HepG2 (cell line): ENCODE data around the gene TAF11. TPM values are rescaled to one million over a fixed set of nuclear protein-coding genes. Genes with fewer than 3 reads are reported as not detected.
A peak's percentile ranks its signal among the peaks of the same experiment; 100 is the strongest.

Experiments used
- ATAC-seq: fragments of 200-7000 bp; cut with Tn5 transposase; 3 replicates; pipeline ENCODE4 v1.9.1; 2020; ENCODE audit warnings: mild to moderate bottlenecking, moderate library complexity
- BruUV-seq: library from RNA; stranded (reverse); fragments of 400-500 nt; replicated peaks from 2 replicates; lab custom pipeline; 2021; lab: Mats Ljungman, UMichigan
- CTCF ChIA-PET: fragments of 300-600 bp; formaldehyde crosslinking; extraction: SDS; loops from one replicate; lab custom pipeline; 2021; ENCODE audit warnings: low total read pairs, inconsistent platforms, low intra/inter-chr PET ratio; lab: Yijun Ruan, JAX
- POLR2A ChIA-PET: fragments of 350-600 bp; sonication (Branson Sonifier 250); formaldehyde crosslinking; loops from one replicate; lab custom pipeline; 2020; ENCODE audit warnings: antibody characterized with exemption, inconsistent platforms; lab: Yijun Ruan, JAX
- DNase-seq: peaks from one replicate; pipeline ENCODE4 v3.0.0-alpha.2; 2015; ENCODE audit warnings: low spot score
- FAIRE-seq: peaks from 3 replicates; lab custom pipeline; 2011; peaks lifted over from hg19 to GRCh38; lab: Jason Lieb, UNC
- H2AFZ ChIP-seq: one replicate; pipeline ENCODE4 v1.6.1; 2011; ENCODE audit warnings: low read length, inconsistent platforms
- H3K27ac ChIP-seq: fragments of 300-600 bp; 3 replicates; pipeline ENCODE4 v1.8.0; 2011; ENCODE audit warnings: mixed run types, mild to moderate bottlenecking, mixed read lengths, low read length, inconsistent platforms; ENCODE audit not compliant: insufficient read depth; ENCODE audit errors: extremely low read length
- H3K27me3 ChIP-seq, 2 experiments: fragments of 200-600 bp in 1 of 2; 2 replicates in 1 of 2; 3 replicates in 1 of 2; pipeline versions ENCODE4 v1.6.0 to v1.8.0; 2011; ENCODE audit warnings: low read length in 2 of 2, mild to moderate bottlenecking in 2 of 2, moderate library complexity in 2 of 2, inconsistent platforms in 1 of 2; ENCODE audit not compliant: insufficient read depth in 2 of 2, control insufficient read depth in 1 of 2
- H3K36me3 ChIP-seq, 2 experiments: fragments of 200-600 bp in 1 of 2; replicated peaks in 1 of 2; 2 replicates in 1 of 2; 3 replicates in 1 of 2; pipeline versions ENCODE4 v1.5.1 to v1.8.0; 2011; ENCODE audit warnings: low read length in 2 of 2, inconsistent platforms in 1 of 2; ENCODE audit not compliant: insufficient read depth in 2 of 2, control insufficient read depth in 1 of 2
- H3K4me1 ChIP-seq: 2 replicates; pipeline ENCODE4 v1.5.1; 2012; ENCODE audit warnings: low read length, inconsistent platforms; ENCODE audit not compliant: insufficient read depth
- H3K4me2 ChIP-seq: 2 replicates; pipeline ENCODE4 v1.6.0; 2011; ENCODE audit warnings: low read depth, low read length, inconsistent platforms
- H3K4me3 ChIP-seq, 3 experiments: fragments of 200-600 bp in 1 of 3; sonication (generic), shearing (Covaris generic) in 1 of 3; replicated peaks in 1 of 3; 2 replicates each; pipeline ENCODE4 v1.5.1; 2011 to 2016; ENCODE audit warnings: low read length in 3 of 3, inconsistent platforms in 2 of 3, low read depth in 2 of 3, mild to moderate bottlenecking in 2 of 3, control low read depth in 1 of 3, mixed read lengths in 1 of 3; ENCODE audit not compliant: insufficient read depth in 1 of 3
- H3K79me2 ChIP-seq: one replicate; pipeline ENCODE4 v1.6.1; 2011; ENCODE audit warnings: low read length, inconsistent platforms; ENCODE audit not compliant: insufficient read depth
- H3K9ac ChIP-seq: 2 replicates; pipeline ENCODE4 v1.6.0; 2011; ENCODE audit warnings: mild to moderate bottlenecking, low read depth, low read length, inconsistent platforms; ENCODE audit not compliant: insufficient read depth
- H3K9me3 ChIP-seq: 2 replicates; pipeline ENCODE4 v1.5.1; 2012; ENCODE audit warnings: mild to moderate bottlenecking, low read length
- H4K20me1 ChIP-seq: 2 replicates; pipeline ENCODE4 v1.6.0; 2011; ENCODE audit warnings: inconsistent platforms, mild to moderate bottlenecking, low read length, moderate library complexity; ENCODE audit not compliant: insufficient read depth
- CHD4 ChIP-seq: fragments of 200-600 bp; sonication (generic); IDR thresholded peaks from 2 replicates; pipeline ENCODE4 v1.7.0; 2017; ENCODE audit warnings: mild to moderate bottlenecking, low read length, borderline replicate concordance
- KDM5B ChIP-seq: sonication (generic); formaldehyde crosslinking; IDR thresholded peaks from 2 replicates; pipeline ENCODE4 v1.4.0; 2020; ENCODE audit warnings: missing genetic modification reagents, mild to moderate bottlenecking, borderline replicate concordance
- NFATC3 ChIP-seq: sonication (generic); formaldehyde crosslinking; IDR thresholded peaks from 2 replicates; pipeline ENCODE4 v1.5.1; 2020; ENCODE audit warnings: mild to moderate bottlenecking, missing genetic modification reagents
- STAG1 ChIP-seq: sonication (generic); formaldehyde crosslinking; IDR thresholded peaks from 2 replicates; pipeline ENCODE4 v1.4.0; 2020; ENCODE audit warnings: missing genetic modification reagents
- ZFP41 ChIP-seq: sonication (generic); formaldehyde crosslinking; IDR thresholded peaks from 2 replicates; pipeline ENCODE4 v1.4.0; 2020; ENCODE audit warnings: mild to moderate bottlenecking, missing genetic modification reagents, borderline replicate concordance
- ZNF230 ChIP-seq: sonication (generic); formaldehyde crosslinking; IDR thresholded peaks from 2 replicates; pipeline ENCODE4 v1.4.0; 2020; ENCODE audit warnings: mild to moderate bottlenecking, missing genetic modification reagents
- ZNF318 ChIP-seq: sonication (generic); formaldehyde crosslinking; IDR thresholded peaks from 2 replicates; pipeline ENCODE4 v1.4.0; 2020; ENCODE audit warnings: mild to moderate bottlenecking, missing genetic modification reagents
- ZNF34 ChIP-seq: sonication (generic); formaldehyde crosslinking; IDR thresholded peaks from 2 replicates; pipeline ENCODE4 v1.4.0; 2020; ENCODE audit warnings: mild to moderate bottlenecking, missing genetic modification reagents, borderline replicate concordance
- ZNF784 ChIP-seq: sonication (generic); formaldehyde crosslinking; IDR thresholded peaks from 2 replicates; pipeline ENCODE4 v1.5.1; 2020; ENCODE audit warnings: missing genetic modification reagents, mild to moderate bottlenecking, borderline replicate concordance
- WGBS: methylation state at CpG from one replicate; pipeline ENCODE4 v1.1.6; 2017; ENCODE audit warnings: low lambda C conversion rate; 5-methylcytosine and 5-hydroxymethylcytosine counted together
- in situ Hi-C: cut with HindIII; loops from 2 replicates; pipeline ENCODE4 v1.10.0; 2017; ENCODE audit warnings: low pct_unique_long_range_greater_than_20kb; ENCODE audit not compliant: extremely low pct_ligation_motif_present
- intact Hi-C: fragments of 100-400 bp; cut with micrococcal nuclease; formaldehyde crosslinking; loops from one replicate; pipeline ENCODE4 v1.10.0; 2022; ENCODE audit not compliant: unreplicated experiment
- polyA plus RNA-seq, 8 experiments: library from polyadenylated mRNA; depleted of rRNA in 3 of 8; stranded (reverse) in 7 of 8; unstranded in 1 of 8; fragments of >200 nt; fragmentation: Illumina TruSeq in 4 of 8; extraction: Trizol in 4 of 8; gene quantifications; 2 replicates each; pipeline versions ENCODE4 v1.2.1 to v1.2.3, GENCODE V29; 2011 to 2016; ENCODE audit warnings: low read depth in 4 of 8, missing spikeins in 1 of 8, mixed read lengths in 1 of 8; ENCODE audit not compliant: insufficient read depth in 1 of 8
- total RNA-seq, 5 experiments: library from RNA; depleted of rRNA; stranded (reverse); fragments of >200 nt; fragmentation: Illumina TruSeq; extraction: Trizol; gene quantifications; 2 replicates each; pipeline ENCODE4 v1.2.3, GENCODE V29; 2016; ENCODE audit warnings: low read depth in 1 of 5
- TF ChIP-seq, protein P1 (sequence below): sonication (generic); formaldehyde crosslinking; conservative IDR thresholded peaks from 2 replicates; pipeline ENCODE4 v1.4.0; 2020; ENCODE audit warnings: missing genetic modification reagents
- TF ChIP-seq, protein P2 (sequence below): IDR thresholded peaks from 2 replicates; pipeline ENCODE4 v1.6.1; 2016; ENCODE audit warnings: missing biosample characterization, missing genetic modification reagents, low read depth

TAF11 gene
- total and polyA plus RNA-seq, 2 of the 13 experiments (the other 11 are each of a cell fraction or from before 2014, with no cell fraction given) = 35.4 to 73.6 TPM

- no TSS peak for BruUV-seq
- ATAC-seq = peak; percentile 58
- H3K9me3 ChIP-seq = no peaks in the 10 kb centered on the region
- no peak overlapping the region for H3K4me2 ChIP-seq
- H2AFZ ChIP-seq = no peak overlapping the region
- H4K20me1 ChIP-seq = no peaks in the 10 kb centered on the region
- H3K27me3 ChIP-seq = no peaks in the 10 kb centered on the region
- no peak for FAIRE-seq
- intact Hi-C loops = loop anchor here (10.0 kb wide), 1 partner anchor 277 kb away; the partner anchor contains the start of gene TCP11
- H3K4me3 ChIP-seq = no peak overlapping the region
- H3K9ac ChIP-seq = no peak overlapping the region
- 93% methylated on average over 3 of the region's 3 CpGs for WGBS
- CTCF ChIA-PET = no interaction called here
- H3K36me3 ChIP-seq = peaks cover 38 to 74% of the 10 kb centered on the region in 2 experiments
- H3K79me2 ChIP-seq = no peaks in the 10 kb centered on the region
- POLR2A ChIA-PET = no interaction called here
- peak; percentile 10 for DNase-seq
- H3K27ac ChIP-seq = no peak overlapping the region
- in situ Hi-C loops = no loop called here
- peaks cover 21% of the 10 kb centered on the region for H3K4me1 ChIP-seq
- TF ChIP-seq ZNF230 = 0 out of 2 replicates have a peak, but pooled peaks have one; percentile 28
- no peak for TF ChIP-seq KDM5B (CRISPR knock-in tag)
- no peak for TF ChIP-seq ZNF34 (CRISPR knock-in tag)
- TF ChIP-seq STAG1 (CRISPR knock-in tag) = peak; percentile 37
- no peak for TF ChIP-seq NFATC3 (CRISPR knock-in tag)
- no peak for TF ChIP-seq ZFP41 (CRISPR knock-in tag)
- TF ChIP-seq CHD4 = no peak
- no peak for TF ChIP-seq ZNF784 (CRISPR knock-in tag)
- TF ChIP-seq, protein P1, sequence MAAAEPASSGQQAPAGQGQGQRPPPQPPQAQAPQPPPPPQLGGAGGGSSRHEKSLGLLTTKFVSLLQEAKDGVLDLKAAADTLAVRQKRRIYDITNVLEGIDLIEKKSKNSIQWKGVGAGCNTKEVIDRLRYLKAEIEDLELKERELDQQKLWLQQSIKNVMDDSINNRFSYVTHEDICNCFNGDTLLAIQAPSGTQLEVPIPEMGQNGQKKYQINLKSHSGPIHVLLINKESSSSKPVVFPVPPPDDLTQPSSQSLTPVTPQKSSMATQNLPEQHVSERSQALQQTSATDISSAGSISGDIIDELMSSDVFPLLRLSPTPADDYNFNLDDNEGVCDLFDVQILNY (CRISPR knock-in tag) = no peak
- TF ChIP-seq, protein P2, sequence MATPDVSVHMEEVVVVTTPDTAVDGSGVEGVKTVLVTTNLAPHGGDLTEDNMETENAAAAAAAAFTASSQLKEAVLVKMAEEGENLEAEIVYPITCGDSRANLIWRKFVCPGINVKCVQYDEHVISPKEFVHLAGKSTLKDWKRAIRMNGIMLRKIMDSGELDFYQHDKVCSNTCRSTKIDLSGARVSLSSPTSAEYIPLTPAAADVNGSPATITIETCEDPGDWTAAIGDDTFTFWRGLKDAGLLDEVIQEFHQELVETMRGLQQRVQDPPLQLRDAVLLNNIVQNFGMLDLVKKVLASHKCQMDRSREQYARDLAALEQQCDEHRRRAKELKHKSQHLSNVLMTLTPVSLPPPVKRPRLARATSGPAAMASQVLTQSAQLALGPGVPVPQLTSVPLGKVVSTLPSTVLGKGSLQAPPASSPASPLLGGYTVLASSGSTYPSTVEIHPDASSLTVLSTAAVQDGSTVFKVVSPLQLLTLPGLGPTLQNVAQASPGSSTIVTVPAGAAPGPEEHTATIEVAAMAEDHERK = no peak
- no peak for TF ChIP-seq ZNF318 (CRISPR knock-in tag)
Measured at GRCh38 chr6:34867484-34867883, 20.4 kb downstream of the TAF11 start.
